Amygdala (tissue), 56 donors: Measurements from ENCODE around the gene CCDC187.
A peak's percentile ranks its signal among the peaks of the same experiment; 100 is the strongest.

Source experiments
- DNase-seq, 56 donors: peaks; one replicate each; lab custom pipeline; 2025; lab: John Stamatoyannopoulos, UW

The CCDC187 gene

GRCh38 chr9:136314944-136315343 is 11.1 kb upstream of the CCDC187 start:
- DNase-seq: no peak

GRCh38 chr9:136314056-136314416 is 10.1 kb upstream of the CCDC187 start:
- DNase-seq: no peak

GRCh38 chr9:136313111-136314055 is 9.5 kb upstream of the CCDC187 start:
- no peak for DNase-seq

GRCh38 chr9:136312436-136312835 is 8.5 kb upstream of the CCDC187 start:
- peak in 29 of 56 donors; percentile 2 to 70 (median 24) for DNase-seq

GRCh38 chr9:136312009-136312375 is 8.1 kb upstream of the CCDC187 start:
- no peak for DNase-seq

GRCh38 chr9:136311051-136312008 is 7.4 kb upstream of the CCDC187 start:
- no peak for DNase-seq

- no peak for DNase-seq
Observed at GRCh38 chr9:136310273-136311030, 6.6 kb upstream of the CCDC187 start.

- DNase-seq: no peak
Observed at GRCh38 chr9:136309806-136310220, 5.9 kb upstream of the CCDC187 start.

- no peak for DNase-seq
Observed at GRCh38 chr9:136309101-136309801, 5.4 kb upstream of the CCDC187 start.

- no peak for DNase-seq
Observed at GRCh38 chr9:136308702-136309053, 4.8 kb upstream of the CCDC187 start.

- no peak for DNase-seq
Observed at GRCh38 chr9:136308006-136308701, 4.3 kb upstream of the CCDC187 start.

GRCh38 chr9:136307215-136307750 is 3.4 kb upstream of the CCDC187 start:
- no peak for DNase-seq

- DNase-seq: no peak
Observed at GRCh38 chr9:136306211-136307208, 2.6 kb upstream of the CCDC187 start.

GRCh38 chr9:136305804-136306203 is 1.9 kb upstream of the CCDC187 start:
- DNase-seq: no peak

GRCh38 chr9:136304981-136305380 is 1.1 kb upstream of the CCDC187 start:
- no peak for DNase-seq

- DNase-seq: no peak
Observed at GRCh38 chr9:136304456-136304855, 562 bp upstream of the CCDC187 start.

GRCh38 chr9:136303066-136303824 is 649 bp downstream of the CCDC187 start:
- DNase-seq: no peak
